ENCODE data around the gene CHN1.

CHN1 gene

DNA sequence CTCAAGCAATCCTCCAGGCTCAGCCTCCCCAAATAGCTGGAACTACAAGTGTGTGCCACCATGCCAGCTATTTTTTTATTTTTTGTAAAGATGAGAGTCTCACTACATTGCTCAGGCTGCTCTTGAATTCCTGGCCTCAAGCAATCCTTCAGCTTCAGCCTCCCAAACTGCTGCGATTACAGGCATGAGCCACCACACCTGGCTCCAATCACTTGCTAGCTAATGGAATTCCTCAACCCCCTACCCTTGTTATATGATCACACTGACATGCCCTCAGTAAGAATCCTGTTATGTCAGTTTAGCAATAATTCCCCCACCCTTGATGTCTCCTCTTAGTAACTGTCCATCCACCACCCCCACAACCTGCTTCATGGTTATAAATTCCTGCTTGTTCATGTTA, 12.3 kb downstream of the CHN1 start:
- TF ChIP-seq, protein P1, sequence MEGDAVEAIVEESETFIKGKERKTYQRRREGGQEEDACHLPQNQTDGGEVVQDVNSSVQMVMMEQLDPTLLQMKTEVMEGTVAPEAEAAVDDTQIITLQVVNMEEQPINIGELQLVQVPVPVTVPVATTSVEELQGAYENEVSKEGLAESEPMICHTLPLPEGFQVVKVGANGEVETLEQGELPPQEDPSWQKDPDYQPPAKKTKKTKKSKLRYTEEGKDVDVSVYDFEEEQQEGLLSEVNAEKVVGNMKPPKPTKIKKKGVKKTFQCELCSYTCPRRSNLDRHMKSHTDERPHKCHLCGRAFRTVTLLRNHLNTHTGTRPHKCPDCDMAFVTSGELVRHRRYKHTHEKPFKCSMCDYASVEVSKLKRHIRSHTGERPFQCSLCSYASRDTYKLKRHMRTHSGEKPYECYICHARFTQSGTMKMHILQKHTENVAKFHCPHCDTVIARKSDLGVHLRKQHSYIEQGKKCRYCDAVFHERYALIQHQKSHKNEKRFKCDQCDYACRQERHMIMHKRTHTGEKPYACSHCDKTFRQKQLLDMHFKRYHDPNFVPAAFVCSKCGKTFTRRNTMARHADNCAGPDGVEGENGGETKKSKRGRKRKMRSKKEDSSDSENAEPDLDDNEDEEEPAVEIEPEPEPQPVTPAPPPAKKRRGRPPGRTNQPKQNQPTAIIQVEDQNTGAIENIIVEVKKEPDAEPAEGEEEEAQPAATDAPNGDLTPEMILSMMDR (IDR thresholded peaks at IDR 0.05), result no peak

DNA sequence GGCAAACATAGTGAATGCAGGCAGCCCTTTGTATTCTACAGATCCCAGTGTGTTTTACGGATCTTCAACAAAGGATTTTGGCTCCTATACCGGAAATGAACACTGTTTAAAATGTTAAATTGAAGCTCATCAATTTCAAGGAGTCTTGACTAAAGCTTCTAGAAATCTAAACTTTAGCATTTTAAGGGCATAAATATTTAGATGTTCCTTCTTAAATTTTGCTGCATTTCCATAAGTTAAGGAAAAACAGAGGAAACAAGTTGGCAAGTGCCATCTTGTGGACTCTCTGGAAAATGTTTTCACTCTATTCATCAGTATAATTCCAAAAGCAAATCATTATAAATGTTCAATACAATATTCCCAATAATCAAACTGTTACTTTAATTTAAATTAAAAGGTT, 19.6 kb downstream of the CHN1 start:
- TF ChIP-seq, protein P1 (IDR thresholded peaks at IDR 0.05), result peak; percentile 60

DNA sequence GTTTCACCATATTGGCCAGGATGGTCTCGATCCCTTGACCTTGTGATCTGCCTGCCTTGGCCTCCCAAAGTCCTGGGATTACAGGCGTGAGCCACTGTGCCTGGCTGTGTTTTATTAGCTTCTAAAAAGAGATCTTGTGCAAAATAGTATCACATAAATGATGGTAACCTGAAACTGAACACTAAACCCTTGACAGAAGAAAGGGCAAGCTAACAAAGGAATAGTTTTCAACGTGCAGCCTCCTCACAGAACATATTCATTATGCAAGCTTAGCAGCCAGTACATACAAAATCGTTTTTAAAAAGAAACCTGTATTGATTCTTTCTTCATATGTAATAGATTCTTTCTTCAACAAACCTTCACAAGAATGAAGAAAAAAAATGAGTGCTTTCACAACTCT, 20.6 kb downstream of the CHN1 start:
- TF ChIP-seq, protein P1 (IDR thresholded peaks at IDR 0.05), result no peak

DNA sequence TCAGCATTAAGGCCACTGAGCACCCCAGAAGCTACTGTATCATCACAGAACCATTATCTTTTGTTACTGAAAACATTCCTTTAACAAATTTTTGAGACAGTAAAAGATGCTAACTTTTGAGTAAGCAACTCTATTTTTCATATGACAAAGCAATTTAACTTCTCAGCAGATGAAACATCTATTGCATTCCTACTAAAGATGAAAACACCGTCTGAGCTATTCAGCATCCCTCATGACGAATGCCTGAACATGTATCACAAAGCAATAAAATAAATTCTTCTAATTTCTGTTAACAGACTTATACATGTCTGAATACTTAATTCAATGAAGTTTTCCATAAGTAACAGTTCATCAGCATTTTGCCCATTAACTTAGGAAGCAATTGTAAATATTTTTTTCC, 23.9 kb downstream of the CHN1 start:
- TF ChIP-seq, protein P1 (IDR thresholded peaks at IDR 0.05), result no peak

DNA sequence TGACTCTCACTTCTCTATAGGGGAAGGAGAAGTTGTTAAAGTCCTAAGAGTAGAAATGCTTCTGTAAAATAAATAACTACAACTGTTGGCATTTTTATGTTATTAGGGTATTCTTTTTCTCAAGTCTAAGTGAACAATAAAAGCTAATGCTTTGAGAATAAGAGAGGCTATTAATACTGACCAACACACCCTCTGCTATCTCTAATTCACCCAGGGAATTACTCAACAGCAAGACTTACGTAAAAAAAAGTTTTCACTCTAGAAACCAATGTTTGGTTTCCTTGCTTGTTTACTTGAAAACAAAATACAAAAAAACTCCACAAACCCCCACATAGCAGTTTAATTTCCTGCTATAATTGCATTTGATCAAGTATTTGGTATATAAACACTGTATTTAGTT, 25.2 kb downstream of the CHN1 start:
- TF ChIP-seq, protein P1 (IDR thresholded peaks at IDR 0.05), result no peak

DNA sequence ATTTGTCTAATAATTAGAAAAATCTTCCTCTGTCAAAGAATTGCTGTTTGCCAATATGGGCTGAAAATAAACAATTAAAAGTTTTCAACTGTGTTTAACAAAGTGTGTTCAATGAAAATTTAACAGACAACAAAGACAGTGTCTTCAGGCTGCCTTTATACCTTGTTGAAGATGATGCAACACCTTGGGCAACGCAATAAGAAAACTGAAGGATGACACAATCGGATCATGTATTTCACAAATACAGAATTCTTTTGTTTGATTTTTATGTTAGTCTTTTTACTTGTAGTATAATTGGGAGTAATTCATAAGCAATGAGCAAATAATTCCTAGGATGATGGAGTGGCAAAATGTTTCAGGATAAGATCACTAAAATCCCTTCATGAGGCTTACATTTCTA, 27.8 kb downstream of the CHN1 start:
- TF ChIP-seq, protein P1 (IDR thresholded peaks at IDR 0.05), result no peak

DNA sequence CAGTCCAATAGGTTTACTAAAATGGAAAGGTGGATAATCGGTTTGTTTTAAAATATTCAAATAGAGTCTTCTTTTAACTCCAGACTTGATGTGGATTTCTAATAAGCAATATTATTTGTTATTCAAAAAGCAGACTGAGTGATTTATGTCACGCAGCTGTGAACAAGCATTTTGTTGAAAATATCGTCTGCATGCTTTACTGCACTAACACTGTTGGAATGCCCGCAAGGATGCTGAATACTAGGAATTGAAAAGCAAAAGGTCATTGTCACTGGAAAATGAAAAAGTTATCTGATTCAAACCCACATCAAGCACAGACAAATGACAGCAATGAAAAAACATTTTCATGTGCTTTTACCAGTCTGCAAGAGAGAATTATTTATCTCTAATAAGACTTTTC, 31.1 kb downstream of the CHN1 start:
- TF ChIP-seq, protein P1 (IDR thresholded peaks at IDR 0.05), result no peak

DNA sequence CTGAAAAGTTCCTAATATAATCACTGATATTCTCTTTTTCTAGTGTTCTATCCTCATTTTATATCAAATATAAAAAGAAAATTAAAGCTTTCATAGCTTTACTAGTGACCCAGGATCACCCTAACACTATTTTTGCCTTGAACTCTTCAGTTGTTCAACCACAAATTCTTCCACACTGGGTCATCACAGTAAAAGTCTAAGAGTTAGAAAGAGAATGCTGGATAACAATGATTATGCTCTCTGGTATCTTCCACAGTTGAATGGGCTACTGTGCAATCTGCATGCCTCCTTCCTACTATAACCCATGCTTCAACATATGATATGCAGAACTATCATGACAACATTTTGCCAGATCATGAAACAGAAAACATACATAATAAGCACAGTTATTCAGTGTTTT, 32.3 kb downstream of the CHN1 start:
- TF ChIP-seq, protein P1 (IDR thresholded peaks at IDR 0.05), result no peak
